Body of pancreas (tissue), 4 donors: ENCODE results near the gene EP400. TPM values are rescaled to one million over a fixed set of nuclear protein-coding genes. Genes with fewer than 3 reads are reported as not detected.

ENCODE experiments used
- ATAC-seq: fragments of 150-250 bp; one replicate; pipeline ENCODE4 v1.9.1; 2016
- DNase-seq, 4 donors: peaks; one replicate each; pipeline ENCODE4 v3.0.0-alpha.2; 2019
- H3K27ac ChIP-seq, 4 donors: fragments of 200-600 bp; sonication (generic); 1 replicate in 3 of 4; 2 replicates in 1 of 4; pipeline versions ENCODE4 v1.5.1 to v1.6.1; 2016 to 2019; ENCODE audit warnings: mild to moderate bottlenecking in 1 of 4, mixed read lengths in 1 of 4, moderate library complexity in 1 of 4
- H3K27me3 ChIP-seq, 2 donors: fragments of 200-600 bp; sonication (generic); one replicate each; pipeline ENCODE4 v1.6.0; 2016; ENCODE audit warnings: mild to moderate bottlenecking in 1 of 2
- H3K36me3 ChIP-seq, 2 donors: fragments of 200-600 bp; sonication (generic); replicated peaks in 1 of 2; 2 replicates each; pipeline ENCODE4 v1.5.1; 2016; ENCODE audit warnings: low read depth in 2 of 2; ENCODE audit not compliant: insufficient read depth in 1 of 2
- H3K4me1 ChIP-seq: fragments of 200-600 bp; sonication (generic); one replicate; pipeline ENCODE4 v1.6.0; 2016
- H3K4me3 ChIP-seq, 2 donors: fragments of 200-600 bp; sonication (generic); 1 replicate in 1 of 2; 2 replicates in 1 of 2; pipeline ENCODE4 v1.5.1; 2016 to 2019
- H3K9me3 ChIP-seq, 3 donors: fragments of 200-600 bp; sonication (generic); 1 replicate in 2 of 3; 2 replicates in 1 of 3; pipeline ENCODE4 v1.5.1; 2016
- POLR2A ChIP-seq, 3 donors: fragments of 450-650 bp; IDR thresholded peaks; one replicate each; pipeline ENCODE4 v1.6.1; 2016; ENCODE audit warnings: antibody characterized with exemption in 3 of 3, mild to moderate bottlenecking in 2 of 3
- WGBS, 2 donors: methylation state at CpG; one replicate each; pipeline ENCODE4 v1.1.5; 2017; 5-methylcytosine and 5-hydroxymethylcytosine counted together
- intact Hi-C: fragments of 100-400 bp; cut with DNase I; formaldehyde crosslinking; loops from one replicate; pipeline ENCODE4 v1.15.1; 2023
- total RNA-seq, 2 donors: library from RNA; depleted of rRNA; stranded (reverse); fragments of >200 nt; gene quantifications; one replicate each; pipeline ENCODE4 v1.1.0, GENCODE V29; 2016
- TF ChIP-seq, protein P1 (sequence below), 7 experiments: fragments of 450-650 bp in 4 of 7; fragments of 200-600 bp in 3 of 7; sonication (generic) in 3 of 7; IDR thresholded peaks; one replicate each; pipeline ENCODE4 v1.5.1; 2016 to 2019; ENCODE audit warnings: antibody characterized with exemption in 7 of 7

EP400 gene
- total RNA-seq, 2 donors from 2014 or later: 20.5 to 22.4 TPM

DNA sequence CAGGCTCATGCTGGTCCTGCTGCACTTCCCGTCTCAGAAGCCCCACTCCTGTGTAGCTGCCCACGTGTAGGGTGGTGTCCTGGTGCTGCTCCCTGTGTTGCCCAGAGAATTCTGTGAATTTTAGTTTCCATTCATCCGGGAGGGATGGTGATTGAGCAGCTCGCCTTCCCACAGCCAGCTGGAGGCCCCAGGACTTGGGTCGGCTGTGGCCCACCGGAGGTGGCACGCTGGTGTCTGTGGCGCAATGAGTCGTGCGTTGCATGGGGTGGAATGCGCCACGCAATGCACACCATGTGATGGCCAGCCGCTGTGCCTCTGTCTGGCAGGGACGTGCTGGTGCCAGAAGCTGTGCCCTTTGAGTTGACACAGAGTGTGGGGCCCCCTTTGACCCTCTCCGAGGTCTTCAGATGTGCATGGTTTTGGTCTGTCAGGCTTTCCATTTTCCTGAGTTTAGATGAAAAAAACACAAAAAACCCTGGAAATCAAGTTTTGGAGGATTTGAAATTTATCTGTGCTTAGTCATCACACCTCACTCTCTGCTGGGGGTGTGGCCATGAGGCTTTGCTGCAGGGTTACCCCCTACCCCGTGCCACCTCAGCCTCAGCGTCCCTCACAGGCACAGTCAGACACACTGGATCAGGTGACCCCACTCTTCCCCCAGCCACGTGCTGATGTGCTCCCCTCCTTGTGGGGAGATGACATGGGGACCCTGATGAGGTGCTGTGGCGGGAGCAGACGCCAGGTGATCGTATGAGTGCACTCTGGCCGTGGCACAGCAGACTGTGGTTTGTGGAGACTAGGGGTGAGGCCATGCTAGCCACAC is 64.6 kb downstream of the EP400 start:
- TF ChIP-seq POLR2A (IDR thresholded peaks at IDR 0.05): no peak
- TF ChIP-seq, protein P1, sequence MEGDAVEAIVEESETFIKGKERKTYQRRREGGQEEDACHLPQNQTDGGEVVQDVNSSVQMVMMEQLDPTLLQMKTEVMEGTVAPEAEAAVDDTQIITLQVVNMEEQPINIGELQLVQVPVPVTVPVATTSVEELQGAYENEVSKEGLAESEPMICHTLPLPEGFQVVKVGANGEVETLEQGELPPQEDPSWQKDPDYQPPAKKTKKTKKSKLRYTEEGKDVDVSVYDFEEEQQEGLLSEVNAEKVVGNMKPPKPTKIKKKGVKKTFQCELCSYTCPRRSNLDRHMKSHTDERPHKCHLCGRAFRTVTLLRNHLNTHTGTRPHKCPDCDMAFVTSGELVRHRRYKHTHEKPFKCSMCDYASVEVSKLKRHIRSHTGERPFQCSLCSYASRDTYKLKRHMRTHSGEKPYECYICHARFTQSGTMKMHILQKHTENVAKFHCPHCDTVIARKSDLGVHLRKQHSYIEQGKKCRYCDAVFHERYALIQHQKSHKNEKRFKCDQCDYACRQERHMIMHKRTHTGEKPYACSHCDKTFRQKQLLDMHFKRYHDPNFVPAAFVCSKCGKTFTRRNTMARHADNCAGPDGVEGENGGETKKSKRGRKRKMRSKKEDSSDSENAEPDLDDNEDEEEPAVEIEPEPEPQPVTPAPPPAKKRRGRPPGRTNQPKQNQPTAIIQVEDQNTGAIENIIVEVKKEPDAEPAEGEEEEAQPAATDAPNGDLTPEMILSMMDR (IDR thresholded peaks at IDR 0.05): no peak
- DNase-seq: no peak
- H3K27ac ChIP-seq: no peak overlapping the region
- intact Hi-C loops: no loop called here
- no peaks in the 10 kb centered on the region for H3K9me3 ChIP-seq
- no peak overlapping the region for H3K4me3 ChIP-seq
- no peaks in the 10 kb centered on the region for H3K27me3 ChIP-seq
- no peak for ATAC-seq
- WGBS, 2 donors: 87 to 90% methylated on average over 11 to 22 of the region's 22 CpGs
- H3K4me1 ChIP-seq: no peaks in the 10 kb centered on the region
- peaks cover 16 to 59% of the 10 kb centered on the region in 2 donors for H3K36me3 ChIP-seq

- Histone ChIP-seq H3K36me3 (peaks cover 16 to 64% of the 10 kb centered on the region in 2 donors), H3K4me1 (no peaks in the 10 kb centered on the region), H3K9me3 (no peaks in the 10 kb centered on the region), H3K27ac (no peak overlapping the region), H3K4me3 (no peak overlapping the region), H3K27me3 (no peaks in the 10 kb centered on the region)
- intact Hi-C loops: no loop called here
- WGBS, 2 donors: 91 to 95% methylated on average over 7 of the region's 7 CpGs
- no peak for ATAC-seq
- TF ChIP-seq, protein P1 (IDR thresholded peaks at IDR 0.05): no peak
- no peak for TF ChIP-seq POLR2A (IDR thresholded peaks at IDR 0.05)
- DNase-seq: no peak
These were observed 65.2 kb downstream of the EP400 start for GRCh38 chr12:132014915-132015280.

DNA sequence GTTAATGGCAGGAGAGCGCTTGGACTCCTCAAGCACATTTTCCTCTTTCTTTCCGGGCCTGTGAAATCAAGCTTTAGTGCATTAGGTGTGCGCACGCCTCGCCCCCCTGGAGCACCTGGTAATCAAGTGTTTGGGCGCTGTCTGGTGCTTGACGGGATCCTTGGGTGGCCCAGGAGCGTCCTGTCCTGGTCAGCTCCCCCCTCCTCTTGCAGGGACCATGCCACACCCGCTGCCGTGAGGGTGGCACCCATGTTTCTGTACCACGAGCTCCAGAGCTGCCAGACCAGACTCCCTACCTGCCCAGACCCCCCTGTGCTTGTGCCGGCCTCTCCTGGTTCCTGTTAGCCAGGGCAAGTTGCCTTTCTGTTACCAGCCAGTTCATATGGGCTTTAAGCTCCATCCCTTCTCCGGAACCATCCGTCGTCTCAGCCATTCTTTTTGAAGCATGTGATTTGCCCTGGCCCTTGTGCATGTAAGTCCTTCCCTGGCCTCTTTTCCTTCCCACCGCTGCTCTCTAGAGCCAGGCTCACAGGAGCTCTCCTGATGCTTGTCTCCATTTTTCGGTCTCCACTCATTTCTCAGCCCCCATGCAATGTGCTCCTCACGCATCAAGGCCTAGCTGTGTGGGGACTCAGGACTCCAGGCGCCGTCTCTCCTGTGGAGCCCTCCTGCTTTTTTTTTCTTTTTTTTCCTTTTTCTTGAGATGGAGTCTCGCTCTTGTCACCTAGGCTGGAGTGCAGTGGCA is 66.1 kb downstream of the EP400 start:
- H3K27me3 ChIP-seq: no peaks in the 10 kb centered on the region
- H3K4me3 ChIP-seq: no peak overlapping the region
- intact Hi-C loops: no loop called here
- peaks cover 16 to 66% of the 10 kb centered on the region in 2 donors for H3K36me3 ChIP-seq
- no peaks in the 10 kb centered on the region for H3K4me1 ChIP-seq
- TF ChIP-seq POLR2A (IDR thresholded peaks at IDR 0.05): no peak
- TF ChIP-seq, protein P1 (IDR thresholded peaks at IDR 0.05): no peak
- no peak overlapping the region for H3K27ac ChIP-seq
- DNase-seq: no peak
- no peak for ATAC-seq
- no peaks in the 10 kb centered on the region for H3K9me3 ChIP-seq
- 93 to 98% methylated on average over 9 to 21 of the region's 21 CpGs for WGBS, 2 donors

- no peaks in the 10 kb centered on the region for H3K27me3 ChIP-seq
- no peak overlapping the region for H3K4me3 ChIP-seq
- TF ChIP-seq, protein P1 (IDR thresholded peaks at IDR 0.05): no peak
- no peak for TF ChIP-seq POLR2A (IDR thresholded peaks at IDR 0.05)
- ATAC-seq (no peak), DNase-seq (no peak)
- no peaks in the 10 kb centered on the region for H3K9me3 ChIP-seq
- peaks cover 16 to 55% of the 10 kb centered on the region in 2 donors for H3K36me3 ChIP-seq
- WGBS, 2 donors: 85 to 90% methylated on average over 18 of the region's 18 CpGs
- no peak overlapping the region for H3K27ac ChIP-seq
- no peaks in the 10 kb centered on the region for H3K4me1 ChIP-seq
- intact Hi-C loops: no loop called here
These were observed 68.6 kb downstream of the EP400 start for GRCh38 chr12:132018193-132018916.
